Cardiac septum (tissue), 1 donor: ENCODE data around the gene VEZF1. TPM values are rescaled to one million over a fixed set of nuclear protein-coding genes. Genes with fewer than 3 reads are reported as not detected.
A peak's percentile ranks its signal among the peaks of the same experiment; 100 is the strongest.

ENCODE experiments used
- DNase-seq: peaks from one replicate; pipeline ENCODE4 v3.0.0-alpha.2; 2020; ENCODE audit warnings: low spot score
- intact Hi-C: fragments of 100-400 bp; cut with DNase I; formaldehyde crosslinking; loops from one replicate; pipeline ENCODE4 v1.14.0; 2022
- long read RNA-seq: library from polyadenylated mRNA; unstranded; transcript quantifications from one replicate; pipeline ENCODE4 v2.0.0, GENCODE V29; 2021
- total RNA-seq: library from RNA; stranded (reverse); fragmentation: NEBNext Ultra II Directional; extraction: Animal tissue kit (Norgen Biotek cat#: 25700); gene quantifications from one replicate; pipeline ENCODE4 v1.2.1, GENCODE V29; 2021
- donor health status: DM: no; HTN: no; CAD: no.

VEZF1 gene, protein sequence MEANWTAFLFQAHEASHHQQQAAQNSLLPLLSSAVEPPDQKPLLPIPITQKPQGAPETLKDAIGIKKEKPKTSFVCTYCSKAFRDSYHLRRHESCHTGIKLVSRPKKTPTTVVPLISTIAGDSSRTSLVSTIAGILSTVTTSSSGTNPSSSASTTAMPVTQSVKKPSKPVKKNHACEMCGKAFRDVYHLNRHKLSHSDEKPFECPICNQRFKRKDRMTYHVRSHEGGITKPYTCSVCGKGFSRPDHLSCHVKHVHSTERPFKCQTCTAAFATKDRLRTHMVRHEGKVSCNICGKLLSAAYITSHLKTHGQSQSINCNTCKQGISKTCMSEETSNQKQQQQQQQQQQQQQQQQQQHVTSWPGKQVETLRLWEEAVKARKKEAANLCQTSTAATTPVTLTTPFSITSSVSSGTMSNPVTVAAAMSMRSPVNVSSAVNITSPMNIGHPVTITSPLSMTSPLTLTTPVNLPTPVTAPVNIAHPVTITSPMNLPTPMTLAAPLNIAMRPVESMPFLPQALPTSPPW
- total RNA-seq: 55.3 TPM
- long read RNA-seq, transcript VEZF1-202 (6 exons, 2,321 nt): major isoform, 41 of 58 reads
- long read RNA-seq, partial matches to known transcripts: 5 of 58 reads
- long read RNA-seq, other reads (novel, unspliced or antisense): 12 of 58 reads

DNA sequence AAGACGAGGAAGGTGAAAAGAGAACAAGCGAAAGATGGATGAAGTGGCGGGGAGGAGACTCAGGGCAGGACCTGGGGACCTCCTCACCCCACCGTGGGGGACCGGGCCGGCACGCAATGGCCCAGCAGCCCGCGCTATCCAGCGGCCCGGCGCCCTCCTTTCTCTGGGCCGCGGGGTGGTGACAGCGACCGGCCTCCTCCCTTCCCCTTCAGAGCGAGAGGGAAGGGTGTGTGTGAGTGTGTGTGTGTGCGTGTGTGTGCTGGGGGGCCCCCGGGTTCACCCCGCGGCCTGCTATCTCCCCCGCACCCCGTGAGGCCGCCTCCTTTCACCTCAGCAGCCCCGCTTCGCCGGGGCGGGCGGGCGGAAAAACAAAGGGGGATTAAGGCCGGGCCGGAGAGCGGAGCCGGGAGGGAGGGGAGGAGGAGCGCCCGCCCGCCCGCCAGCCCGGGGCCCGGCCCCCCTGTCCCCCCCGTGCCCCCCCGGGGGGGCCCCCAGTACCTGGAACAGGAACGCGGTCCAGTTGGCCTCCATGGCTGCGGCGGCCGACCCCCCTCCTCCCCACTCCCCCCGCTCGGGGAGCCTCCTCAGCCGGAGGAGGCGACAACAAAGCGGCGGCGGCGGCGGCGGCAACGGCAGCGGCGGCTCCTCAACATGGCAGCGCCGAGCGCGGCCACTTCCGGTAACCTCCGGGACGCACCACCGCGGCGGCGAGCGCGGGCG is at the start of gene VEZF1:
Gene VEZF1, minus strand, starts transcription at position 674 of the 720 bp plus-strand sequence. Its CDS starts 143 bp downstream, at position 531.
- intact Hi-C loops: loop anchor here (1.0 to 2.0 kb wide), 3 partner anchors 33 to 137 kb away; partner anchors contain the start of genes CUEDC1 and MRPS23
- DNase-seq: peak; percentile 89

DNA sequence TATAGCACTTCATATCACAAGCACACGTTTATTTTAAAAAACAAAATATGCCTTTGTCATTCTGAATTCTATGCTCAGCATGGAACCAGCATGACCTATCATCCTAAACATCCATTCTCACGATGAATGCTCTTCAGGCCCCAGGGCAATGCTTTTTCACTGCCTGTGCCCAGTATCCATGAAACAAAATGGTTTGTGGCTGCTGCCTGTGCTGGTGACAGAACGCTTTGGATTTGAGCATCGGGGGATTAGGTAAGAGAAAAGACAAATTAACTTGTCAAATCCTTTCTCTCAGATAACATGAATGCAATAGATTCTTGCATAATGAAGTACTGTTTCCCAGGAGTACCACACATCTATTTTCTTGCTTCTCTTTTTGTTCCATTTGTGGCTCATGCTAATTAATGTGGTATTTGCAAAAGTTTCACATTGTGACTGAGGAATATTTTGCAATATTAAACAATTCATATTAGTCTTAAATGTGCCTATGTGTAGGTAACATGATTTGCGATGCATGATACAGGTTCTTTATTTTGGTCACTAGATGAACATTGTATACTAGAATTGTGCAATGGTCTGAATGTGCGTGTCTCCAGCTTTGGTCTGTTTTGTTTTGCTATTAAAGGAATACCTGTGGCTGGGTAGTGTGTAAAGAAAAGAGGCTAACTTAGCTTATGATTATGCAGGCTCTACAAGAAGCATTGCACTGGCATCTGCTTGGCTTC is 44.8 kb upstream of the VEZF1 start:
- intact Hi-C loops: no loop called here
- DNase-seq: no peak

GRCh38 chr17:58028578-58028977 is 40.5 kb upstream of the VEZF1 start:
- DNase-seq: no peak
- intact Hi-C loops: no loop called here

DNA sequence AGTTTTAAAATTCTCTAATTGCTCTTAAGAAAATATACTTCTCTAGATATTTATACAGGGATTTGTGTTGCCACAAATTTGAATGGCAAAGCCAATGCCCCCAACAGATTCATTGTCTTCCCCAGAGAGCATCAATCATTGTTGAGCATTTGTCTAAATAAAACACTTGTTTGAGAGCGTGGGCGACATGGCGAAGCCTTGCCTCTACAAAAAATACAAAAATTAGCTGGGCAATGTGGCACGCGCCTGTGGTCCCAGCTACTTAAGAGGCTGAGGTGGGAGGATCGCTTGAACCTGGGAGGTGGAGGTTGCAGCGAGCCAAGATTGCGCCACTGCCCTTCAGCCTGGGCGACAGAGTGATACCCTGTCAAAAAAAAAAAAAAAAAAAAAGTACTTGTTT is 32.3 kb upstream of the VEZF1 start:
- intact Hi-C loops: no loop called here
- no peak for DNase-seq

DNA sequence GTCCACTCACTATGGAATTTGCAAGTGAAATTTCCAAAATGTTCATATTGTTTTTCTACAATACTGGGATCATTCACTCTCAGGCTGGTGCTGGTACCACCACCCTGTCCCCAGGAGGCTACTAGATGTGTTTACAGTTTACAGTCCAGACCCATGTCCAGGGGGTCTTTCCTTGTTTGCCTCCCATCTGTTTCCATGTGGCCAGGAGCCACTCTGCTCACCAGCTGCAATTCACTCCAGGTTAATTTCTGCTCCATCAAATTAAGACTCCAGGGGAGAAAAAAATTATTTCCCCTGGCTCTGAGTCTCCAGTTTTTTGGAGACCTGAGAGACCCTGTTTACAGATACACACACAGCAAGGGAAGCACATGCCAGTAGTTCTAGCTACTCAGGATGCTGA is 31.5 kb upstream of the VEZF1 start:
- no peak for DNase-seq
- intact Hi-C loops: no loop called here

DNA sequence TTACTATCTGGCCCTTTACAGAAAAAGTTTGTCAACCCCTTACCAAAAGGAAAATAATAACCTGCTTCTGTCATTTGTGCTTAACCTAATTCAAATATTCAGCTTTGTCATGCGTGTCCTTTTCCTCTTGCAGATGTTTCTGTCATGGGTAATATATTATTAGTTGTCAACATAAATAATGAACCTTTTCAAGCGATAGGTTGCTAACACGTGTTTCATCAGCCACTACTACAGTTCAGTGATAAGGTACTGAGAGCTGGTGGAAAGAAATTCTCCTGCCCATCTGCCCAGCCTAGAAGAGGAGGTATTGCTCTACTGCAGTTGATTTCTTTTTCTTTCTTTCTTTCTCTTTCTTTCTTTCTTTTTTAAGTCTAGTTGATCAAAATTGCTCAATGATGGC is 31.0 kb upstream of the VEZF1 start:
- no peak for DNase-seq
- intact Hi-C loops: no loop called here

GRCh38 chr17:58010067-58010799 is 22.2 kb upstream of the VEZF1 start:
- intact Hi-C loops: loop anchor here (5.0 kb wide), 1 partner anchor 1018 kb away; no protein-coding TSS in a partner anchor
- DNase-seq: no peak

DNA sequence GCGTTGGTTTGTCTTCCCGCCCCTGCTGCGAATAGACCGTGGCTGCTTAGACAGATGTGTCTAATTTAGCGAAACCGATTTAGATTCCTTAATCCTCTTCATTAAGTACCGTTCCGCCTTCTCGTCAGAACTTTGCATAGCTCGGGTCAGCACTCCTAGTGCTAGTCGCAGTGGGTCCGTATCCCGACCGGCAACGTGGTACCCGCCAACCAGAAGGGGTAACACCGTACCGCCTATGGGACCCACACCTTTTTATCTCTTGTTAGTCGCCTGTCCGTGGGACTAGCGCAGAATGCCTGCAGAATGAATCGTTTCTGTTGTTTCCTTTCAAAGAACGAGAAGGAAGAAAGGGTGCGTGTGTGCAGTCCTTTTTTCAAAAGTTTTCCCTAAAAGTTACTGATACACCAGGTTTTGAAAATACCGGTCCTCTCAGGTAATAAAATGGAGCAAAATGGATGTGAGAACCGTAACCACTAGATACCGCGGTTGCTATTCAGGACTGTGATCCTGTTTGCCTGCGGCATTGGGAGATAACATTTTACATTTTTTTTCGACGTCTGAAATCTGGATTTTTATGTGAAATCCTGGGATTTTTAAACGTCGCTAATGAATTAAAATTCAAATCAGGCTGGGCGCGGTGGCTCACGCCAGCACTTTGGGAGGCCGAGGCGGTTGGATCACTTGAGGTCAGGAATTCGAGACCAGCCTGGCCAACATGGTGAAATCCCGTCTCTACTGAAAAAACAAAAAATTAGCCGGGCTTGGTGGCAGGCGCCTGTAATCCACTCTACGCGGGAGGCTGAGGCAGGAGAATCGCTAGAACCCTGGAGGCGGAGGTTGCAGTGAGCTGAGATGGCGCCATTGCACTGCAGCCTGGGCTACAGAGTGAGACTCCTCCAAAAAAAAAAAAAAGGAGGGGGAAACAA is 20.0 kb upstream of the VEZF1 start:
- intact Hi-C loops: loop anchor here (1.0 to 2.0 kb wide), 2 partner anchors 39 to 75 kb away; partner anchors contain the start of gene DYNLL2
- DNase-seq: no peak

DNA sequence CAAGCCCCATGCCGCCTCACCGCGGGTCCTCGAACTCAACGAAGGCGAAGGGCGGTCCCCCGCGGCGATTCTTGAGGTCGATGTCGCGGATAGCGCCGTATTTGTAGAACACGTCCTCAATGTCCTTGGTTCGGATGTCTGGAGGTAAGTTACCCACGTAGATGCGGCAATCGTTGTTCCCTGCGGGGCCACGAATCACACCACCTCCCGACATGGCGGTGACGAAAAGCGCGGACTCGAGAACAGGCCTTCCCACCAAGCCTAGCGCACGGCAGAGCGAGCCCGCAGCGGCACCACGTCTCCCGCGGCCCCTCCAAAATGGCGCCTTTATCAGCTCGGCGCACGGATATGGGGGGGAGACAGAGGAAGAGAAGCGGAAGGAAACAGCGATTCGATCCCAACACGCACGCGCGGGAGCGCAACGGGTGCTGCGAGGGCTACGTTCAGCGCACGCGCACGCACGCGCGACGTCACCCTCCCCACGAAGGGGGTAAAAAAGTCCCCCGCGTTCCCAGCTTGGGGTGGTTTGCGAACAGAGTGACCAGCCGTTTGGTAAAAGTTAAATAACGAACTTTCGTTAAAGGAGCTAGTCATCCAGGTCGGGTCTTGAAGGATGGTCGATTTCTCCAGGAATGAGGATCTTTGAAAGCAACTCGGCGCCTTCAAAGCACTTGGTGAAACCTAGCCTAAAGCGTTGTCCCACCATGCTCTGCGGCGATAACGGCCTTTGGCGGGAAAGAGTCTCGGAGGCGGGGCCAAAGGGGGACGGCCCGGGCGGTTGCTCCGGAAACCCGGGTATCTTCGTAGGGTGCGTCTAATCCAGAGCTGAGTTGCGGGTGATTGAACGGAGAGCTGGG is 19.1 kb upstream of the VEZF1 start, which contains the start of gene SRSF1:
Gene SRSF1, minus strand, starts transcription at position 323 of the 857 bp plus-strand sequence. Its CDS starts 109 bp downstream, at position 214.
- DNase-seq: peak; percentile 98
- intact Hi-C loops: loop anchor here (1.0 to 2.0 kb wide), 2 partner anchors 40 to 76 kb away; partner anchors contain the start of gene DYNLL2

- peak; percentile 84 for DNase-seq
- intact Hi-C loops: loop anchor here (2.0 kb wide), 1 partner anchor 40 kb away; no protein-coding TSS in a partner anchor
Observed at GRCh38 chr17:58006560-58006923, 18.5 kb upstream of the VEZF1 start.

GRCh38 chr17:58005728-58006559 is 17.9 kb upstream of the VEZF1 start:
- intact Hi-C loops: loop anchor here (2.0 kb wide), 1 partner anchor 41 kb away; no protein-coding TSS in a partner anchor
- no peak for DNase-seq

GRCh38 chr17:58005031-58005727 is 17.1 kb upstream of the VEZF1 start:
- intact Hi-C loops: no loop called here
- no peak for DNase-seq

- no peak for DNase-seq
- intact Hi-C loops: loop anchor here (5.0 kb wide), 1 partner anchor 108 kb away; no protein-coding TSS in a partner anchor
Observed at GRCh38 chr17:58004060-58004459, 16.0 kb upstream of the VEZF1 start.

- DNase-seq: no peak
- intact Hi-C loops: loop anchor here (5.0 kb wide), 1 partner anchor 109 kb away; no protein-coding TSS in a partner anchor
Observed at GRCh38 chr17:58002973-58003372, 14.9 kb upstream of the VEZF1 start.
